Stimulated activated CD4-positive, alpha-beta T cell treated with anti-CD3 and anti-CD28 coated beads, Interleukin-2, amount 100 ng/mL, for 24 hours (primary cell): Measurements from ENCODE around the gene NME3.

Source experiments
- DNase-seq, 2 donors: peaks; one replicate each; pipeline ENCODE4 v3.0.0-alpha.2; 2020

Gene NME3

GRCh38 chr16:1721372-1721771, 50.0 kb downstream of the NME3 start:
- DNase-seq: no peak
